Heart left ventricle (tissue), 13 donors: ENCODE data around the gene SLC7A7.

Experiments used
- CTCF ChIP-seq, 12 donors: fragments of 200-600 bp; sonication (generic) in 4 of 12; IDR thresholded peaks; one replicate each; pipeline versions ENCODE4 v1.5.0 to v1.8.0; 2018 to 2022; ENCODE audit warnings: antibody characterized with exemption in 12 of 12, mild to moderate bottlenecking in 5 of 12
- POLR2A ChIP-seq, 2 donors: fragments of 450-650 bp; IDR thresholded peaks; one replicate each; pipeline ENCODE4 v1.6.1; 2017; ENCODE audit warnings: antibody characterized with exemption in 2 of 2, mild to moderate bottlenecking in 2 of 2, moderate library complexity in 2 of 2
- donor health status: ischemic (EF 13 %, LVEDD 7.1; RV severe dilation, severe dysfunction).
- donor health status: DM: no; HTN: yes; CAD: no.
- donor health status: DM: no; HTN: no; CAD: no.
- donor health status: ischemic (EF 25% LVEDD 6.9; RV normal size, moderate dysfunction).
- donor health status: ischemic (EF 25% LVEDD 5.7; RV mildly dilated, moderate dysfunction).
- donor health status: ischemic (EF 35%, LVEDD 5.7; RV mildly dilated, moderate dysfunction).
- donor health status: nonischemic (EF 11% LVEDD 7.7; RV severe dilation, severe dysfunction).
- donor health status: DM: yes; HTN: yes; CAD: no.
- donor health status: PGD.
- donor health status: ischemic (EF 29% LVEDD 5.4; RV normal size, mild dysfunction).
- donor health status: nonischemic (EF 23%, LVEDD 6.1; RV moderate dilation, normal function).

GRCh38 chr14:22835505-22835904 is 20.3 kb upstream of the SLC7A7 start:
- TF ChIP-seq CTCF (IDR thresholded peaks at IDR 0.05) (no peak), POLR2A (IDR thresholded peaks at IDR 0.05) (no peak)
